Tibial nerve (tissue), 4 donors: ENCODE data around the gene SUOX. TPM values are rescaled to one million over a fixed set of nuclear protein-coding genes. Genes with fewer than 3 reads are reported as not detected.

Experiments
- DNase-seq, 2 donors: peaks; one replicate each; pipeline ENCODE4 v3.0.0-alpha.2; 2019; ENCODE audit warnings: low spot score in 2 of 2
- H3K27ac ChIP-seq, 4 donors: fragments of 200-600 bp; sonication (generic) in 3 of 4; one replicate each; pipeline ENCODE4 v1.5.1; 2017 to 2019; ENCODE audit warnings: mild to moderate bottlenecking in 1 of 4
- H3K27me3 ChIP-seq, 2 donors: fragments of 200-600 bp; sonication (generic) in 1 of 2; one replicate each; pipeline versions ENCODE4 v1.5.1 to v1.6.0; 2017 to 2019
- H3K36me3 ChIP-seq, 3 donors: fragments of 200-600 bp; sonication (generic); one replicate each; pipeline ENCODE4 v1.5.1; 2018 to 2019
- H3K4me1 ChIP-seq, 4 donors: fragments of 200-600 bp; sonication (generic) in 3 of 4; one replicate each; pipeline ENCODE4 v1.5.1; 2017 to 2019
- H3K4me3 ChIP-seq, 4 donors: fragments of 200-600 bp; sonication (generic) in 3 of 4; one replicate each; pipeline ENCODE4 v1.5.1; 2017 to 2019; ENCODE audit warnings: mild to moderate bottlenecking in 1 of 4, moderate library complexity in 1 of 4
- H3K9me3 ChIP-seq, 4 donors: fragments of 200-600 bp; sonication (generic) in 3 of 4; one replicate each; pipeline ENCODE4 v1.5.1; 2017 to 2019
- EP300 ChIP-seq, 2 donors: sonication (generic); formaldehyde crosslinking; IDR thresholded peaks; one replicate each; pipeline ENCODE4 v1.6.1; 2017; ENCODE audit warnings: antibody characterized with exemption in 2 of 2, mild to moderate bottlenecking in 1 of 2
- POLR2A ChIP-seq, 2 donors: fragments of 450-650 bp; IDR thresholded peaks; one replicate each; pipeline ENCODE4 v1.6.1; 2017; ENCODE audit warnings: antibody characterized with exemption in 2 of 2, mild to moderate bottlenecking in 2 of 2, moderate library complexity in 2 of 2
- WGBS, 2 donors: methylation state at CpG; one replicate each; pipeline ENCODE4 v1.1.5; 2018; 5-methylcytosine and 5-hydroxymethylcytosine counted together
- total RNA-seq, 4 donors: library from RNA; depleted of rRNA; stranded (reverse); fragments of >200 nt; gene quantifications; one replicate each; pipeline ENCODE4 v1.1.0, GENCODE V29; 2016
- TF ChIP-seq, protein P1 (sequence below), 5 experiments: fragments of 200-600 bp in 3 of 5; fragments of 450-650 bp in 2 of 5; sonication (generic) in 3 of 5; IDR thresholded peaks; one replicate each; pipeline ENCODE4 v1.5.1; 2016 to 2019; ENCODE audit warnings: antibody characterized with exemption in 5 of 5, mild to moderate bottlenecking in 3 of 5, moderate library complexity in 2 of 5

The SUOX gene
- total RNA-seq, 4 donors from 2014 or later: 20.4 to 39.1 (median 28.1) TPM

- DNase-seq: no peak
- Histone ChIP-seq H3K27ac (no peak overlapping the region), H3K4me1 (peaks cover 0 to 23% (median 7%) of the 10 kb centered on the region in 4 donors), H3K9me3 (no peaks in the 10 kb centered on the region), H3K36me3 (peaks cover 0 to 6% (median 0%) of the 10 kb centered on the region in 3 donors), H3K27me3 (no peaks in the 10 kb centered on the region), H3K4me3 (no peak overlapping the region)
- 53 to 55% methylated on average over 5 of the region's 5 CpGs for WGBS, 2 donors
- TF ChIP-seq POLR2A (IDR thresholded peaks at IDR 0.05) (no peak), EP300 (IDR thresholded peaks at IDR 0.05) (no peak)
- TF ChIP-seq, protein P1, sequence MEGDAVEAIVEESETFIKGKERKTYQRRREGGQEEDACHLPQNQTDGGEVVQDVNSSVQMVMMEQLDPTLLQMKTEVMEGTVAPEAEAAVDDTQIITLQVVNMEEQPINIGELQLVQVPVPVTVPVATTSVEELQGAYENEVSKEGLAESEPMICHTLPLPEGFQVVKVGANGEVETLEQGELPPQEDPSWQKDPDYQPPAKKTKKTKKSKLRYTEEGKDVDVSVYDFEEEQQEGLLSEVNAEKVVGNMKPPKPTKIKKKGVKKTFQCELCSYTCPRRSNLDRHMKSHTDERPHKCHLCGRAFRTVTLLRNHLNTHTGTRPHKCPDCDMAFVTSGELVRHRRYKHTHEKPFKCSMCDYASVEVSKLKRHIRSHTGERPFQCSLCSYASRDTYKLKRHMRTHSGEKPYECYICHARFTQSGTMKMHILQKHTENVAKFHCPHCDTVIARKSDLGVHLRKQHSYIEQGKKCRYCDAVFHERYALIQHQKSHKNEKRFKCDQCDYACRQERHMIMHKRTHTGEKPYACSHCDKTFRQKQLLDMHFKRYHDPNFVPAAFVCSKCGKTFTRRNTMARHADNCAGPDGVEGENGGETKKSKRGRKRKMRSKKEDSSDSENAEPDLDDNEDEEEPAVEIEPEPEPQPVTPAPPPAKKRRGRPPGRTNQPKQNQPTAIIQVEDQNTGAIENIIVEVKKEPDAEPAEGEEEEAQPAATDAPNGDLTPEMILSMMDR (IDR thresholded peaks at IDR 0.05): no peak
These were observed 31.8 kb upstream of the SUOX start for GRCh38 chr12:55965240-55965639.

DNA sequence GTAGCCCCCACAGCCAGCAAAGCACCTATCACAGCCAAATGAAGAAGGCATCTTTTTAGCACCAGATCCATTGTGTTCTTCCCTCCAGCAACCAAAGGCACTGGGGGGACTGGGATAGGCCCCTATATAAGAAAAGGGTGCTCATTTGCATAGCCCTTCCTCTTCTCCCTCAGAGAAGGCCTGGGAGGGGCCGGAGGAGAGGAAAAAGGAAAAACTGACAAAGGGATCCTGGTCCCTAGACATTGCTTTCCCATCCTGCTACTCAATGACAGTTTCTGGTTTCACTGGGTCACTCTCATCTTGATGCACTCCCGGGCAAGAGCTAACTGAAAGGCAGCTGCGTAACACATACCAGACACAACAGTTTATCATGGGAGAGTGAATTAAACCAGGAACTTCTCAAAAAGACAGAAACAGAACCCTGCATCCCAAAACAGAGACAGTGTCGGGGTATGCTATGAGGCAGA is 31.1 kb upstream of the SUOX start, which contains the start of gene PMEL:
TSS of gene PMEL (minus strand) at position 102 of the 467 bp plus-strand sequence. CDS start at position 71, 31 bp downstream.
- Histone ChIP-seq H3K4me1 (peaks cover 0 to 23% (median 7%) of the 10 kb centered on the region in 4 donors), H3K4me3 (peak within 1 kb of the TSS; percentile 51 to 77 (median 73)), H3K9me3 (no peaks in the 10 kb centered on the region), H3K27ac (peak within 1 kb of the TSS; percentile 10 to 91 (median 84)), H3K36me3 (peaks cover 0 to 14% (median 0%) of the 10 kb centered on the region in 3 donors), H3K27me3 (no peaks in the 10 kb centered on the region)
- 7 to 10% methylated on average over 4 of the region's 4 CpGs for WGBS, 2 donors
- DNase-seq: no peak
- TF ChIP-seq EP300 (IDR thresholded peaks at IDR 0.05) (no peak), POLR2A (IDR thresholded peaks at IDR 0.05) (no peak)
- TF ChIP-seq, protein P1 (IDR thresholded peaks at IDR 0.05): no peak

DNA sequence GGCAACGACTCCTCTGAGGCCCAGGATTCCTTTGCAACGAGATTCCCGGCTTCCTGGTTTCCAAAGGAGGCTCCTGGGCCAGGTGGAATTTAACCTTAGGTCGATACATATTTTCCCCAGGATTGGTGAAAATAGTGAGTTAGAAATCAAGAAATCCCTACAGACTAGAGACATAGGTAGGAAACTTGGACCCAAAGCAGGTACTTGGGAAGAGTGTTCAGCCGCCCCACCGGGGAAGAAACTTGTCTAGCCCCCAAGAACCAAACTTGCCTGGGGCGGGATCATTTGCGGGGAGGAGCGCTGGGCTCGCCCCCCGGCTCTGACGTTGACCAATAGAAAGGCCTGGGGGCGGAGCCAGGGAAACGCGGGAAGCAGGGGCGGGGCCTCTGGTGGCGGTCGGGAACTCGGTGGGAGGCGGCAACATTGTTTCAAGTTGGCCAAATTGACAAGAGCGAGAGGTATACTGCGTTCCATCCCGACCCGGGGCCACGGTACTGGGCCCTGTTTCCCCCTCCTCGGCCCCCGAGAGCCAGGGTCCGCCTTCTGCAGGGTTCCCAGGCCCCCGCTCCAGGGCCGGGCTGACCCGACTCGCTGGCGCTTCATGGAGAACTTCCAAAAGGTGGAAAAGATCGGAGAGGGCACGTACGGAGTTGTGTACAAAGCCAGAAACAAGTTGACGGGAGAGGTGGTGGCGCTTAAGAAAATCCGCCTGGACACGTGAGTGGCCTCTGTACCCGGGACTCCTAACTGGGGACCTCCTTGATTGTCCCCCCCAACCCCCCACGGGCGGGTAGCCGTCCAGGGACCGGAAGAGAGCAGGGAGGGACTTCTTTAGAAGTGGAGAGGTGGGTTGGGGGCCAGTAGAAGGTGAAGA is 30.4 kb upstream of the SUOX start, which contains the start of gene CDK2:
TSS of gene CDK2 (plus strand) at position 423 of the 874 bp plus-strand sequence. CDS start at position 602, 179 bp downstream.
- peak; percentile 96 to 97 for DNase-seq
- Histone ChIP-seq H3K36me3 (peaks cover 0 to 20% (median 0%) of the 10 kb centered on the region in 3 donors), H3K9me3 (no peaks in the 10 kb centered on the region), H3K27ac (peak within 1 kb of the TSS; percentile 10 to 91 (median 84)), H3K4me3 (peak within 1 kb of the TSS; percentile 51 to 77 (median 73)), H3K4me1 (peaks cover 0 to 23% (median 7%) of the 10 kb centered on the region in 4 donors), H3K27me3 (no peaks in the 10 kb centered on the region)
- peak; percentile 43 to 71 for TF ChIP-seq POLR2A (IDR thresholded peaks at IDR 0.05)
- TF ChIP-seq, protein P1 (IDR thresholded peaks at IDR 0.05): no peak
- peak; percentile 35 to 83 for TF ChIP-seq EP300 (IDR thresholded peaks at IDR 0.05)
- 0 to 2% methylated on average over 41 to 42 of the region's 45 CpGs for WGBS, 2 donors

DNA sequence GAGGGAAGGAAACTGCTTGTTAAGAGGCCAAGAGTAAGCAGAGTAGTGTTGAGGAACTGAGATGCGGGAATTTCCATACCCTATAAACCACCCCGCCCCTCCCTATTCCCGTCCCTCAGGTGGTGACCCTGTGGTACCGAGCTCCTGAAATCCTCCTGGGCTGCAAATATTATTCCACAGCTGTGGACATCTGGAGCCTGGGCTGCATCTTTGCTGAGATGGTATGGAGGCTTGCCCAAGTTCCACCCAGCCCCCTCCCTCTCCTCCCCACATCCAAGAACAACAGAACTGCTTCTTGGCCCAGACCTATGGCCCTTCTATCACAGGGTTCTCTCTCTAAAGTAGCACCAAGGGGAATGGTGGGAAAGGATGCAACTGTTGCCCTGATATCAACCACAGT is 27.7 kb upstream of the SUOX start:
- peaks cover 0 to 34% (median 7%) of the 10 kb centered on the region in 4 donors for H3K4me1 ChIP-seq
- 54 to 90% methylated on average over 4 of the region's 4 CpGs for WGBS, 2 donors
- TF ChIP-seq EP300 (IDR thresholded peaks at IDR 0.05) (no peak), POLR2A (IDR thresholded peaks at IDR 0.05) (no peak)
- TF ChIP-seq, protein P1 (IDR thresholded peaks at IDR 0.05): no peak

More for the DNA sequence above, 27.7 kb upstream of the SUOX start:
- no peak for DNase-seq
- Histone ChIP-seq H3K36me3 (peaks cover 0 to 20% (median 0%) of the 10 kb centered on the region in 3 donors), H3K4me3 (no peak overlapping the region), H3K9me3 (no peaks in the 10 kb centered on the region), H3K27me3 (no peaks in the 10 kb centered on the region), H3K27ac (no peak overlapping the region)
